ENCODE data around the gene DGKB. TPM values are rescaled to one million over a fixed set of nuclear protein-coding genes. Genes with fewer than 3 reads are reported as not detected.

The DGKB gene
- total and polyA plus RNA-seq, 2 of the 8 experiments (the other 6 are each of a cell fraction or from before 2014, with no cell fraction given), result 1.9 to 2.6 TPM

- no peak overlapping the region for H3K56ac ChIP-seq (replicated peaks; ENCODE audit: insufficient read length, low read depth, low read length)
- H3K27me3 ChIP-seq (replicated peaks in 1 of 4; ENCODE audit: control insufficient read depth in 3 of 4, extremely low read depth in 1 of 4, insufficient read depth in 3 of 4, low read length in 3 of 4), result no peaks in the 10 kb centered on the region
- no peak overlapping the region for H2AK5ac ChIP-seq (ENCODE audit: low read depth, low read length)
- ChIA-PET POLR2A (ENCODE audit: partially characterized antibody) (no interaction called here), CTCF (ENCODE audit: partially characterized antibody) (no interaction called here)
- no peak overlapping the region for H2AFZ ChIP-seq (ENCODE audit: low read length)
- no peak overlapping the region for H4K91ac ChIP-seq (replicated peaks; ENCODE audit: insufficient read length, low read length)
- H2BK20ac ChIP-seq (ENCODE audit: low read length), result no peak overlapping the region
- WGBS, 2 experiments (ENCODE audit: extremely low coverage in 1 of 2, insufficient coverage in 1 of 2, insufficient read length in 1 of 2, insufficient replicate concordance in 2 of 2, low coverage in 1 of 2, low lambda C conversion rate in 2 of 2, missing lambda C conversion rate in 1 of 2), result 92% methylated on average over 2 of the region's 2 CpGs; no CpG with 5 or more reads in 1 of the 2 experiments
- H2BK120ac ChIP-seq (replicated peaks; ENCODE audit: low read depth, low read length), result no peak overlapping the region
- no peak overlapping the region for H3K23ac ChIP-seq (ENCODE audit: insufficient read length)
- no peaks in the 10 kb centered on the region for H3K9me3 ChIP-seq (ENCODE audit: insufficient read depth in 2 of 2, low read depth in 1 of 2, low read length in 1 of 2)
- no peak overlapping the region for H2BK12ac ChIP-seq (ENCODE audit: low read depth, low read length)
- DNase-seq (ENCODE audit: low read depth in 1 of 2, low spot score in 2 of 2) (no peak), FAIRE-seq (no peak)
- no peaks in the 10 kb centered on the region for H4K20me1 ChIP-seq (replicated peaks in 1 of 2; ENCODE audit: control insufficient read depth in 1 of 2, insufficient read depth in 2 of 2, low read length in 2 of 2)
- no peaks in the 10 kb centered on the region for H3K79me2 ChIP-seq (ENCODE audit: control insufficient read depth in 1 of 2, insufficient read depth in 2 of 2, low read length in 2 of 2)
- no peak overlapping the region for H3K4me2 ChIP-seq (ENCODE audit: insufficient read depth in 1 of 2, low read depth in 2 of 2, low read length in 2 of 2)
- H4K8ac ChIP-seq (ENCODE audit: extremely low read depth, insufficient read depth, low read length), result no peak overlapping the region
- no peak overlapping the region for H3K18ac ChIP-seq (ENCODE audit: extremely low read depth, low read length)
- no peak overlapping the region for H3K4ac ChIP-seq (replicated peaks; ENCODE audit: insufficient read length, low read depth, low read length)
- H3K27ac ChIP-seq (ENCODE audit: low read depth, low read length), result no peak overlapping the region
- no peak overlapping the region for H3K14ac ChIP-seq (ENCODE audit: insufficient read length)
- H3K36me3 ChIP-seq (ENCODE audit: control insufficient read depth in 2 of 4, insufficient read depth in 4 of 4, low read length in 3 of 4), result no peaks in the 10 kb centered on the region
- no peak overlapping the region for H3K9ac ChIP-seq (replicated peaks in 1 of 4; ENCODE audit: extremely low read depth in 1 of 4, low read depth in 3 of 4, low read length in 3 of 4)
- H2BK15ac ChIP-seq (ENCODE audit: low read length), result no peak overlapping the region
- no peak overlapping the region for H2BK5ac ChIP-seq (ENCODE audit: low read depth, low read length)
- H3K4me1 ChIP-seq (replicated peaks in 1 of 4; ENCODE audit: control insufficient read depth in 3 of 4, insufficient read depth in 4 of 4, low read length in 3 of 4), result no peaks in the 10 kb centered on the region; a peak in 1 of 7 replicates
- no peak overlapping the region for H4K5ac ChIP-seq (ENCODE audit: insufficient read length, low read depth, low read length)
- no peak overlapping the region for H3K4me3 ChIP-seq (ENCODE audit: extremely low read depth in 1 of 4, insufficient read depth in 2 of 4, low read depth in 3 of 4, low read length in 4 of 4)
- no peaks in the 10 kb centered on the region for H3K23me2 ChIP-seq (ENCODE audit: low read depth, low read length)
- H3K79me1 ChIP-seq (ENCODE audit: low read depth, low read length), result no peaks in the 10 kb centered on the region
- TF ChIP-seq ASH2L (IDR thresholded peaks at IDR 0.05; ENCODE audit: low read length) (no peak), ATF3 (IDR thresholded peaks at IDR 0.05; ENCODE audit: insufficient read depth, low read depth, low read length) (no peak), JUN (IDR thresholded peaks at IDR 0.05; ENCODE audit: low read depth, low read length) (no peak), TAF7 (optimal IDR thresholded peaks at IDR 0.05; ENCODE audit: borderline replicate concordance, low read depth, low read length) (no peak), CBX8 (IDR thresholded peaks at IDR 0.05; ENCODE audit: borderline replicate concordance, low read depth, low read length) (no peak), EP300 (IDR thresholded peaks at IDR 0.05; ENCODE audit: borderline replicate concordance in 1 of 2, low read depth in 2 of 2, low read length in 2 of 2) (no peak), RNF2 (IDR thresholded peaks at IDR 0.05; ENCODE audit: borderline replicate concordance, low read depth, low read length, missing control alignments, poor library complexity, severe bottlenecking) (no peak)
Measured at GRCh38 chr7:14896461-14896860, 6.1 kb downstream of the DGKB start.

Measured in H1 (cell line).